Activated naive CD8-positive, alpha-beta T cell treated with anti-CD3 and anti-CD28 coated beads, Interleukin-2, amount 10 ng/mL, durations not matched to agents 7 days and 5 days (primary cell): ENCODE measurements around the gene C1orf56. TPM values are rescaled to one million over a fixed set of nuclear protein-coding genes. Genes with fewer than 3 reads are reported as not detected.

Source experiments
- ATAC-seq: fragments of 150-1000 bp; cut with Tn5 transposase; one replicate; pipeline ENCODE4 v1.10.0; 2021; ENCODE audit warnings: low read depth, moderate library complexity
- POLR2A ChIA-PET: fragments of 350-600 bp; sonication (Branson Sonifier 250); formaldehyde crosslinking; loops from one replicate; lab custom pipeline; 2021; ENCODE audit warnings: antibody characterized with exemption; lab: Charles Lee
- DNase-seq: peaks from one replicate; pipeline ENCODE4 v3.0.0; 2021
- H3K27ac Mint-ChIP-seq: one replicate; pipeline ENCODE4 v1.8.0; 2022; ENCODE audit warnings: mild to moderate bottlenecking, mixed read lengths
- H3K27me3 Mint-ChIP-seq: one replicate; pipeline ENCODE4 v1.8.0; 2022; ENCODE audit warnings: mild to moderate bottlenecking, moderate library complexity, mixed read lengths
- H3K36me3 Mint-ChIP-seq: one replicate; pipeline ENCODE4 v1.8.0; 2021; ENCODE audit warnings: mild to moderate bottlenecking, mixed read lengths
- H3K4me1 Mint-ChIP-seq: one replicate; pipeline ENCODE4 v1.8.0; 2021; ENCODE audit warnings: mixed read lengths
- H3K4me3 Mint-ChIP-seq: one replicate; pipeline ENCODE4 v1.8.0; 2022; ENCODE audit warnings: mild to moderate bottlenecking, moderate library complexity, mixed read lengths
- H3K9me3 Mint-ChIP-seq: one replicate; pipeline ENCODE4 v1.8.0; 2021; ENCODE audit warnings: mixed read lengths
- total RNA-seq, 2 experiments: library from RNA; stranded (reverse); gene quantifications; one replicate each; pipeline ENCODE4 v1.2.3, GENCODE V29; 2021

The C1orf56 gene
- total RNA-seq, 2 experiments from 2014 or later, result 1.9 TPM

GRCh38 chr1:151059109-151060006 lies 11.8 kb downstream of the C1orf56 start, which contains the start of gene CDC42SE1:
CDC42SE1 (minus strand) TSS chr1:151059622; CDS start chr1:151055730, 3,892 bp downstream.
- Mint-ChIP-seq H3K27ac (peak within 1 kb of the TSS; percentile 96), H3K36me3 (peaks cover 43% of the 10 kb centered on the region), H3K4me3 (peak within 1 kb of the TSS; percentile 92), H3K9me3 (no peaks in the 10 kb centered on the region), H3K27me3 (no peaks in the 10 kb centered on the region), H3K4me1 (peaks cover 51% of the 10 kb centered on the region)
- peak; percentile 76 for ATAC-seq
- DNase-seq, result peak; percentile 90
- POLR2A ChIA-PET, result interaction anchor here (0.7 to 7.0 kb wide), 13 partner anchors 8 to 480 kb away, joined by 3 to 90 read pairs (median 8); partner anchors contain the start of genes C1orf56, GABPB2, MCL1 and MINDY1

GRCh38 chr1:151060007-151060656 lies 12.6 kb downstream of the C1orf56 start, which contains the start of gene MLLT11:
MLLT11 (plus strand) TSS chr1:151060397; CDS start chr1:151067225, 6,828 bp downstream.
- DNase-seq (peak; percentile 56), ATAC-seq (no peak)
- Mint-ChIP-seq H3K27me3 (no peaks in the 10 kb centered on the region), H3K9me3 (no peaks in the 10 kb centered on the region), H3K4me3 (peak within 1 kb of the TSS; percentile 92), H3K36me3 (peaks cover 37% of the 10 kb centered on the region), H3K27ac (peak within 1 kb of the TSS; percentile 96), H3K4me1 (peaks cover 44% of the 10 kb centered on the region)
- POLR2A ChIA-PET, result interaction anchor here (0.7 to 7.0 kb wide), 13 partner anchors 8 to 480 kb away, joined by 3 to 90 read pairs (median 8); partner anchors contain the start of genes C1orf56, GABPB2, MCL1 and MINDY1

GRCh38 chr1:151060657-151061421 lies 13.3 kb downstream of the C1orf56 start:
- Mint-ChIP-seq H3K4me1 (peaks cover 37% of the 10 kb centered on the region), H3K27ac (peak overlapping the region; percentile 96), H3K27me3 (no peaks in the 10 kb centered on the region), H3K4me3 (peak overlapping the region; percentile 92), H3K9me3 (no peaks in the 10 kb centered on the region), H3K36me3 (peaks cover 30% of the 10 kb centered on the region)
- no peak for DNase-seq
- POLR2A ChIA-PET, result interaction anchor here (1.2 to 7.0 kb wide), 7 partner anchors 11 to 100 kb away, joined by 3 to 90 read pairs (median 13); partner anchors contain the start of genes C1orf56, GABPB2, MINDY1 and TNFAIP8L2
- no peak for ATAC-seq

- no peak overlapping the region for H3K4me3 Mint-ChIP-seq
- POLR2A ChIA-PET, result interaction anchor here (0.7 to 6.2 kb wide), 2 partner anchors 10 to 97 kb away, joined by 4 to 74 read pairs; partner anchors contain the start of gene GABPB2
- no peak overlapping the region for H3K27ac Mint-ChIP-seq
Observed at GRCh38 chr1:151061704-151062103, 14.2 kb downstream of the C1orf56 start.

GRCh38 chr1:151062741-151063371 lies 15.3 kb downstream of the C1orf56 start:
- peaks cover 21% of the 10 kb centered on the region for H3K4me1 Mint-ChIP-seq
- no peak for ATAC-seq
- H3K36me3 Mint-ChIP-seq, result peaks cover 20% of the 10 kb centered on the region
- H3K27ac Mint-ChIP-seq, result no peak overlapping the region
- H3K4me3 Mint-ChIP-seq, result no peak overlapping the region
- POLR2A ChIA-PET, result interaction anchor here (6.2 kb wide), 1 partner anchor 9 kb away, joined by 74 read pairs; the partner anchor contains the start of gene GABPB2
- H3K27me3 Mint-ChIP-seq, result no peaks in the 10 kb centered on the region
- no peak for DNase-seq
- H3K9me3 Mint-ChIP-seq, result no peaks in the 10 kb centered on the region

More at GRCh38 chr1:151061704-151062103, 14.2 kb downstream of the C1orf56 start:
- Mint-ChIP-seq H3K4me1 (peaks cover 28% of the 10 kb centered on the region), H3K27me3 (no peaks in the 10 kb centered on the region), H3K9me3 (no peaks in the 10 kb centered on the region), H3K36me3 (peaks cover 26% of the 10 kb centered on the region)
- ATAC-seq (no peak), DNase-seq (no peak)

GRCh38 chr1:151065089-151065645 lies 17.6 kb downstream of the C1orf56 start:
- DNase-seq (no peak), ATAC-seq (no peak)
- POLR2A ChIA-PET, result interaction anchor here (0.6 kb wide), 1 partner anchor 41 kb away, joined by 3 read pairs; no protein-coding TSS in a partner anchor
- H3K36me3 Mint-ChIP-seq, result peaks cover 19% of the 10 kb centered on the region
- no peaks in the 10 kb centered on the region for H3K27me3 Mint-ChIP-seq
- H3K27ac Mint-ChIP-seq, result no peak overlapping the region
- H3K9me3 Mint-ChIP-seq, result no peaks in the 10 kb centered on the region
- H3K4me1 Mint-ChIP-seq, result peaks cover 20% of the 10 kb centered on the region
- no peak overlapping the region for H3K4me3 Mint-ChIP-seq

GRCh38 chr1:151067185-151067584 lies 19.6 kb downstream of the C1orf56 start:
- no peak overlapping the region for H3K27ac Mint-ChIP-seq
- H3K4me3 Mint-ChIP-seq, result no peak overlapping the region
- no peaks in the 10 kb centered on the region for H3K9me3 Mint-ChIP-seq

GRCh38 chr1:151069103-151069486 lies 21.5 kb downstream of the C1orf56 start:
- peaks cover 16% of the 10 kb centered on the region for H3K4me1 Mint-ChIP-seq
- ATAC-seq, result no peak
- no peaks in the 10 kb centered on the region for H3K9me3 Mint-ChIP-seq
- POLR2A ChIA-PET, result interaction anchor here (0.6 to 5.0 kb wide), 3 partner anchors 9 to 22 kb away, joined by 3 to 74 read pairs (median 7); partner anchors contain the start of genes CDC42SE1 and MLLT11
- peaks cover 24% of the 10 kb centered on the region for H3K36me3 Mint-ChIP-seq
- peak overlapping the region; percentile 97 for H3K4me3 Mint-ChIP-seq
- no peak for DNase-seq
- H3K27ac Mint-ChIP-seq, result peak overlapping the region; percentile 99
- no peaks in the 10 kb centered on the region for H3K27me3 Mint-ChIP-seq

More at GRCh38 chr1:151067185-151067584, 19.6 kb downstream of the C1orf56 start:
- peaks cover 13% of the 10 kb centered on the region for H3K4me1 Mint-ChIP-seq
- no peaks in the 10 kb centered on the region for H3K27me3 Mint-ChIP-seq
- peak; percentile 5 for DNase-seq
- ATAC-seq, result no peak
- peaks cover 20% of the 10 kb centered on the region for H3K36me3 Mint-ChIP-seq
- POLR2A ChIA-PET, result interaction anchor here (0.6 to 1.5 kb wide), 3 partner anchors 8 to 103 kb away, joined by 4 to 8 read pairs (median 5); partner anchors contain the start of gene CDC42SE1

- H3K4me1 Mint-ChIP-seq, result peaks cover 16% of the 10 kb centered on the region
- no peaks in the 10 kb centered on the region for H3K27me3 Mint-ChIP-seq
- ATAC-seq, result peak; percentile 83
- peak within 1 kb of the TSS; percentile 97 for H3K4me3 Mint-ChIP-seq
- peak; percentile 92 for DNase-seq
- POLR2A ChIA-PET, result interaction anchor here (0.6 to 5.0 kb wide), 12 partner anchors 11 to 908 kb away, joined by 3 to 74 read pairs (median 4); partner anchors contain the start of genes C1orf56, CDC42SE1, MLLT11 and TNFAIP8L2
- no peaks in the 10 kb centered on the region for H3K9me3 Mint-ChIP-seq
- peak within 1 kb of the TSS; percentile 99 for H3K27ac Mint-ChIP-seq
- H3K36me3 Mint-ChIP-seq, result peaks cover 24% of the 10 kb centered on the region
Observed at GRCh38 chr1:151070474-151071276, 23.1 kb downstream of the C1orf56 start, which contains the start of gene GABPB2. GABPB2 (plus strand) TSS chr1:151070761; CDS start chr1:151088190, 17,429 bp downstream.

GRCh38 chr1:151072224-151072623 lies 24.7 kb downstream of the C1orf56 start:
- Mint-ChIP-seq H3K36me3 (peaks cover 20% of the 10 kb centered on the region), H3K4me1 (peaks cover 16% of the 10 kb centered on the region), H3K27me3 (no peaks in the 10 kb centered on the region), H3K27ac (peak overlapping the region; percentile 99), H3K4me3 (peak overlapping the region; percentile 97), H3K9me3 (no peaks in the 10 kb centered on the region)
- POLR2A ChIA-PET, result interaction anchor here (1.0 to 5.0 kb wide), 4 partner anchors 12 to 118 kb away, joined by 3 to 74 read pairs (median 7); partner anchors contain the start of genes CDC42SE1, MLLT11, TNFAIP8L2 and VPS72
- ATAC-seq, result no peak
- DNase-seq, result no peak
